Thyroid gland (tissue), 4 donors: ENCODE results near the gene NIP7. TPM values are rescaled to one million over a fixed set of nuclear protein-coding genes. Genes with fewer than 3 reads are reported as not detected.

Experiments
- DNase-seq, 2 donors: peaks; one replicate each; pipeline ENCODE4 v3.0.0-alpha.2; 2019
- H3K27ac ChIP-seq, 3 donors: fragments of 200-600 bp; sonication (generic); 1 replicate in 2 of 3; 2 replicates in 1 of 3; pipeline ENCODE4 v1.5.1; 2016 to 2019; ENCODE audit warnings: mild to moderate bottlenecking in 1 of 3, moderate library complexity in 1 of 3
- H3K27me3 ChIP-seq: fragments of 200-600 bp; sonication (generic); one replicate; pipeline ENCODE4 v1.5.1; 2019
- H3K36me3 ChIP-seq, 2 donors: fragments of 200-600 bp; sonication (generic); one replicate each; pipeline ENCODE4 v1.5.1; 2016 to 2019
- H3K4me1 ChIP-seq, 2 donors: fragments of 200-600 bp; sonication (generic); one replicate each; pipeline ENCODE4 v1.5.1; 2017 to 2019
- H3K4me3 ChIP-seq, 3 donors: fragments of 200-600 bp; sonication (generic); replicated peaks in 1 of 3; 1 replicate in 2 of 3; 2 replicates in 1 of 3; pipeline ENCODE4 v1.5.1; 2016; ENCODE audit warnings: mild to moderate bottlenecking in 1 of 3
- H3K9me3 ChIP-seq: fragments of 200-600 bp; sonication (generic); one replicate; pipeline ENCODE4 v1.5.1; 2017
- CTCF ChIP-seq, 6 experiments: fragments of 200-600 bp in 3 of 6; fragments of 450-650 bp in 3 of 6; sonication (generic) in 3 of 6; IDR thresholded peaks; one replicate each; pipeline ENCODE4 v1.5.1; 2016 to 2019; ENCODE audit warnings: antibody characterized with exemption in 6 of 6, mild to moderate bottlenecking in 2 of 6, inconsistent platforms in 1 of 6, moderate library complexity in 1 of 6
- POLR2A ChIP-seq, 2 donors: fragments of 450-650 bp; IDR thresholded peaks; one replicate each; pipeline ENCODE4 v1.6.1; 2017; ENCODE audit warnings: antibody characterized with exemption in 2 of 2, mild to moderate bottlenecking in 2 of 2, moderate library complexity in 1 of 2
- WGBS, 2 donors: methylation state at CpG; one replicate each; pipeline ENCODE4 v1.1.5; 2017; 5-methylcytosine and 5-hydroxymethylcytosine counted together
- intact Hi-C: fragments of 100-400 bp; cut with DNase I; formaldehyde crosslinking; loops from one replicate; pipeline ENCODE4 v1.15.1; 2023
- total RNA-seq, 4 donors: library from RNA; depleted of rRNA; stranded (reverse); fragments of >200 nt; gene quantifications; one replicate each; pipeline ENCODE4 v1.2.3, GENCODE V29; 2016

Gene NIP7
- total RNA-seq, 4 donors from 2014 or later, result 9.8 to 17.5 (median 14.7) TPM

GRCh38 chr16:69318911-69319289, 20.7 kb upstream of the NIP7 start:
- DNase-seq, result no peak
- WGBS, 2 donors, result 86 to 89% methylated on average over 7 to 9 of the region's 10 CpGs
- H3K9me3 ChIP-seq, result no peaks in the 10 kb centered on the region
- peaks cover 73 to 80% of the 10 kb centered on the region in 2 donors for H3K36me3 ChIP-seq
- H3K27me3 ChIP-seq, result no peaks in the 10 kb centered on the region
- peaks cover 0 to 3% of the 10 kb centered on the region in 2 donors for H3K4me1 ChIP-seq
- H3K4me3 ChIP-seq, result no peak overlapping the region
- H3K27ac ChIP-seq, result no peak overlapping the region
- intact Hi-C loops, result no loop called here
- TF ChIP-seq CTCF (IDR thresholded peaks at IDR 0.05), result no peak
- TF ChIP-seq POLR2A (IDR thresholded peaks at IDR 0.05), result no peak

GRCh38 chr16:69319381-69319780, 20.2 kb upstream of the NIP7 start:
- intact Hi-C loops, result no loop called here
- H3K4me1 ChIP-seq, result peaks cover 0 to 7% of the 10 kb centered on the region in 2 donors
- no peak for DNase-seq
- H3K27ac ChIP-seq, result no peak overlapping the region
- H3K9me3 ChIP-seq, result no peaks in the 10 kb centered on the region
- H3K36me3 ChIP-seq, result peaks cover 73 to 82% of the 10 kb centered on the region in 2 donors
- WGBS, 2 donors, result 91 to 93% methylated on average over 9 of the region's 9 CpGs
- TF ChIP-seq POLR2A (IDR thresholded peaks at IDR 0.05) (no peak), CTCF (IDR thresholded peaks at IDR 0.05) (no peak)
- no peak overlapping the region for H3K4me3 ChIP-seq
- H3K27me3 ChIP-seq, result no peaks in the 10 kb centered on the region

- no peak for DNase-seq
- H3K27ac ChIP-seq, result no peak overlapping the region
- WGBS, 2 donors, result 95% methylated on average over 23 to 27 of the region's 30 CpGs
- intact Hi-C loops, result no loop called here
- no peaks in the 10 kb centered on the region for H3K27me3 ChIP-seq
- H3K4me3 ChIP-seq, result no peak overlapping the region
- TF ChIP-seq POLR2A (IDR thresholded peaks at IDR 0.05), result no peak
- no peak for TF ChIP-seq CTCF (IDR thresholded peaks at IDR 0.05)
- H3K36me3 ChIP-seq, result peaks cover 79 to 80% of the 10 kb centered on the region in 2 donors
- peaks cover 0 to 14% of the 10 kb centered on the region in 2 donors for H3K4me1 ChIP-seq
- H3K9me3 ChIP-seq, result no peaks in the 10 kb centered on the region
Measured at GRCh38 chr16:69319826-69320739, 19.5 kb upstream of the NIP7 start.

DNA sequence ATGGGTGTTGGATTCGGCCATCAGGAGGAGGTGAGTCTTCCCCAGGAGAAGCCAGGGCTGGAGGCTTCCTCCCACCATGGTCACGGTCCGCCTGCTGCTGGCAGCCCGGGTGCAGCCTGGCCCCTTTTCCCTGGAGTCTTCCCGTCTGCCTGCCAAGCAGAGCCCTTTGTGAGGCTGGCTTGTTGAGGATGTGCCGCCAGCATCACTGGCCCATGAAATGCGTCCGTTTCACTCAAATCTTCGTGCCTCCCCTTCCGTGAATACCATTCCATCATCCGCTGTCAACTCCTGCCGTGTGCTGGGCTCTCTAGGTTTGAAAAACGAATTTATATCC, 18.9 kb upstream of the NIP7 start:
- intact Hi-C loops, result no loop called here
- no peak overlapping the region for H3K27ac ChIP-seq
- H3K36me3 ChIP-seq, result peaks cover 83 to 86% of the 10 kb centered on the region in 2 donors
- no peak for TF ChIP-seq POLR2A (IDR thresholded peaks at IDR 0.05)
- no peak for TF ChIP-seq CTCF (IDR thresholded peaks at IDR 0.05)
- no peak for DNase-seq
- peaks cover 3 to 21% of the 10 kb centered on the region in 2 donors for H3K4me1 ChIP-seq
- H3K27me3 ChIP-seq, result no peaks in the 10 kb centered on the region
- 93% methylated on average over 12 to 13 of the region's 13 CpGs for WGBS, 2 donors
- no peaks in the 10 kb centered on the region for H3K9me3 ChIP-seq
- no peak overlapping the region for H3K4me3 ChIP-seq

DNA sequence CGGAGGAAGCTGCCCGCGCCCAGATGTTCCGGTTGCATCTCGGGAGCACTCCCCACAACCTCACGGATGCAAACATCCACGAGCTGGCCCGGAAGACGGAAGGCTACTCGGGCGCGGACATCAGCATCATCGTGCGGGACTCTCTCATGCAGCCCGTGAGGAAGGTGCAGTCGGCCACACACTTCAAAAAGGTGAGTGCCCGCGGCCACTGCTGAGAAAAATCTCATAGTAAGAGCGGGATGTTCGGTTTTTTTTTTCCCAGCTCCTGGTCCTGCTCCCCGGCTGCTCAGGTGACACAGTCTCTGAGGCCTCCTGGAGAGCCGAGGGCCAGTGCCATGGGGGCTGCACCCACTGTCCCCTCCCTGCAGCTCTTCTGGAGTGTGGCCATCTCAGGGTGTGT, 18.5 kb upstream of the NIP7 start:
- no peak for DNase-seq
- intact Hi-C loops, result no loop called here
- Histone ChIP-seq H3K9me3 (no peaks in the 10 kb centered on the region), H3K4me1 (peaks cover 6 to 24% of the 10 kb centered on the region in 2 donors), H3K27ac (no peak overlapping the region), H3K4me3 (no peak overlapping the region), H3K27me3 (no peaks in the 10 kb centered on the region), H3K36me3 (peaks cover 82 to 85% of the 10 kb centered on the region in 2 donors)
- no peak for TF ChIP-seq POLR2A (IDR thresholded peaks at IDR 0.05)
- TF ChIP-seq CTCF (IDR thresholded peaks at IDR 0.05), result no peak
- WGBS, 2 donors, result 95 to 98% methylated on average over 20 to 22 of the region's 22 CpGs
